H9 (cell line): ENCODE measurements around the gene CD151. TPM values are rescaled to one million over a fixed set of nuclear protein-coding genes. Genes with fewer than 3 reads are reported as not detected.

Experiments used
- DNase-seq: peaks from one replicate; pipeline ENCODE4 v3.0.0-alpha.2; 2017
- H2AFZ ChIP-seq: one replicate; pipeline ENCODE4 v1.6.1; 2013; ENCODE audit warnings: mild to moderate bottlenecking, low read length, control low read depth, moderate library complexity
- H2AK5ac ChIP-seq: 2 replicates; pipeline ENCODE4 v1.6.1; 2013; ENCODE audit warnings: low read length, control low read depth, mixed read lengths; ENCODE audit not compliant: insufficient read length
- H2BK120ac ChIP-seq: one replicate; pipeline ENCODE4 v1.6.1; 2013; ENCODE audit warnings: low read depth, mild to moderate bottlenecking, low read length, control low read depth, inconsistent platforms; ENCODE audit not compliant: poor library complexity, severe bottlenecking
- H2BK12ac ChIP-seq: 2 replicates; pipeline ENCODE4 v1.6.1; 2013; ENCODE audit warnings: low read length, control low read depth, mixed read lengths, low read depth; ENCODE audit not compliant: insufficient read length
- H2BK15ac ChIP-seq: 2 replicates; pipeline ENCODE4 v1.6.1; 2013; ENCODE audit warnings: low read depth, low read length, control low read depth
- H2BK20ac ChIP-seq: one replicate; pipeline ENCODE4 v1.6.1; 2013; ENCODE audit warnings: low read depth, mild to moderate bottlenecking, low read length, control low read depth, inconsistent platforms; ENCODE audit not compliant: poor library complexity, severe bottlenecking
- H2BK5ac ChIP-seq: 2 replicates; pipeline ENCODE4 v1.6.1; 2013; ENCODE audit warnings: low read length, control low read depth, mixed read lengths; ENCODE audit not compliant: insufficient read length
- H3K14ac ChIP-seq: 2 replicates; pipeline ENCODE4 v1.6.1; 2013; ENCODE audit warnings: low read length, control low read depth; ENCODE audit not compliant: insufficient read depth
- H3K18ac ChIP-seq: 2 replicates; pipeline ENCODE4 v1.6.1; 2013; ENCODE audit warnings: low read depth, mild to moderate bottlenecking, mixed read lengths, low read length, control low read depth; ENCODE audit not compliant: insufficient read length
- H3K23ac ChIP-seq: 2 replicates; pipeline ENCODE4 v1.6.1; 2013; ENCODE audit warnings: low read length, control low read depth, mixed read lengths, low read depth; ENCODE audit not compliant: insufficient read length
- H3K23me2 ChIP-seq: 2 replicates; pipeline ENCODE4 v1.6.1; 2013; ENCODE audit warnings: low read depth, mild to moderate bottlenecking, mixed read lengths, low read length, control low read depth; ENCODE audit not compliant: insufficient read length, poor library complexity, severe bottlenecking
- H3K27ac ChIP-seq: 2 replicates; pipeline ENCODE4 v1.5.1; 2013; ENCODE audit warnings: low read length, control low read depth, mixed read lengths, low read depth; ENCODE audit not compliant: insufficient read length
- H3K27me3 ChIP-seq: 2 replicates; pipeline ENCODE4 v1.6.1; 2013; ENCODE audit warnings: low read length, control low read depth, inconsistent platforms; ENCODE audit not compliant: insufficient read depth
- H3K4ac ChIP-seq: 2 replicates; pipeline ENCODE4 v1.6.1; 2013; ENCODE audit warnings: low read depth, mild to moderate bottlenecking, control low read depth, inconsistent platforms, low read length, moderate library complexity
- H3K4me1 ChIP-seq: 2 replicates; pipeline ENCODE4 v1.6.1; 2013; ENCODE audit warnings: low read length, control low read depth, inconsistent platforms; ENCODE audit not compliant: insufficient read depth
- H3K4me2 ChIP-seq: 2 replicates; pipeline ENCODE4 v1.6.1; 2013; ENCODE audit warnings: low read length, control low read depth, mixed read lengths; ENCODE audit not compliant: insufficient read length, insufficient read depth
- H3K56ac ChIP-seq: 2 replicates; pipeline ENCODE4 v1.6.1; 2013; ENCODE audit warnings: low read depth, mild to moderate bottlenecking, mixed read lengths, low read length, control low read depth; ENCODE audit not compliant: insufficient read length
- H3K79me1 ChIP-seq: 2 replicates; pipeline ENCODE4 v1.6.1; 2013; ENCODE audit warnings: low read depth, mild to moderate bottlenecking, moderate library complexity, low read length, control low read depth, inconsistent platforms; ENCODE audit not compliant: insufficient read depth, poor library complexity, severe bottlenecking
- H3K79me2 ChIP-seq: 2 replicates; pipeline ENCODE4 v1.6.1; 2013; ENCODE audit warnings: low read length, control low read depth, inconsistent platforms; ENCODE audit not compliant: insufficient read depth
- H3K9ac ChIP-seq: 2 replicates; pipeline ENCODE4 v1.6.1; 2013; ENCODE audit warnings: low read length, control low read depth, mixed read lengths; ENCODE audit not compliant: insufficient read length; ENCODE audit errors: extremely low read depth
- H3K9me3 ChIP-seq: one replicate; pipeline ENCODE4 v1.6.1; 2013; ENCODE audit warnings: low read depth, low read length, inconsistent platforms; ENCODE audit not compliant: control insufficient read depth
- H3T11ph ChIP-seq: one replicate; pipeline ENCODE4 v1.6.1; 2013; ENCODE audit warnings: mild to moderate bottlenecking, low read length, control low read depth, inconsistent platforms
- H4K20me1 ChIP-seq: one replicate; pipeline ENCODE4 v1.6.1; 2013; ENCODE audit not compliant: control insufficient read depth, insufficient read length, insufficient read depth
- H4K5ac ChIP-seq: 2 replicates; pipeline ENCODE4 v1.6.1; 2013; ENCODE audit warnings: low read depth, mild to moderate bottlenecking, mixed read lengths, low read length, control low read depth; ENCODE audit not compliant: insufficient read length
- H4K8ac ChIP-seq: replicated peaks from 2 replicates; pipeline ENCODE4 v1.6.1; 2013; ENCODE audit warnings: low read length, control low read depth, mixed read lengths, low read depth; ENCODE audit not compliant: insufficient read length
- H4K91ac ChIP-seq: 2 replicates; pipeline ENCODE4 v1.6.1; 2013; ENCODE audit warnings: low read depth, mild to moderate bottlenecking, moderate library complexity, mixed read lengths, low read length, control low read depth; ENCODE audit not compliant: insufficient read length
- H3K27ac Mint-ChIP-seq, 3 experiments: 2 replicates in 2 of 3; 3 replicates in 1 of 3; pipeline ENCODE4 v1.8.0; 2020 to 2021; ENCODE audit warnings: mixed read lengths in 3 of 3, mild to moderate bottlenecking in 1 of 3, moderate library complexity in 1 of 3
- H3K27me3 Mint-ChIP-seq: 2 replicates; pipeline ENCODE4 v1.8.0; 2021; ENCODE audit warnings: low read depth, mild to moderate bottlenecking, moderate library complexity, mixed read lengths
- H3K36me3 Mint-ChIP-seq, 3 experiments: 2 replicates in 2 of 3; 3 replicates in 1 of 3; pipeline ENCODE4 v1.8.0; 2020 to 2021; ENCODE audit warnings: low read depth in 3 of 3, mixed read lengths in 3 of 3; ENCODE audit not compliant: insufficient read depth in 1 of 3
- H3K4me1 Mint-ChIP-seq, 2 experiments: 2 replicates each; pipeline ENCODE4 v1.8.0; 2020; ENCODE audit warnings: mixed read lengths in 2 of 2
- H3K4me3 Mint-ChIP-seq, 2 experiments: 2 replicates in 1 of 2; 3 replicates in 1 of 2; pipeline ENCODE4 v1.8.0; 2020 to 2021; ENCODE audit warnings: mild to moderate bottlenecking in 2 of 2, mixed read lengths in 2 of 2, moderate library complexity in 1 of 2
- H3K9me3 Mint-ChIP-seq, 2 experiments: 2 replicates in 1 of 2; 3 replicates in 1 of 2; pipeline ENCODE4 v1.8.0; 2020; ENCODE audit warnings: mild to moderate bottlenecking in 2 of 2, mixed read lengths in 2 of 2, moderate library complexity in 1 of 2
- WGBS: extraction: QIAGEN DNeasy Blood & Tissue Kit; methylation state at CpG from one replicate; pipeline ENCODE4 v1.1.7; 2013; ENCODE audit warnings: missing lambda C conversion rate, low lambda C conversion rate, mixed read lengths; ENCODE audit not compliant: insufficient read length; ENCODE audit errors: extremely low coverage; 5-methylcytosine and 5-hydroxymethylcytosine counted together
- total RNA-seq: library from RNA; stranded (reverse); gene quantifications from 2 replicates; pipeline ENCODE4 v1.2.1, GENCODE V29; 2021
- TF ChIP-seq, protein P1 (sequence below): fragments of 200-600 bp; sonication (generic); conservative IDR thresholded peaks from 3 replicates; pipeline ENCODE4 v1.8.0; 2021; ENCODE audit warnings: antibody characterized with exemption, mild to moderate bottlenecking

The CD151 gene
- total RNA-seq, 1 experiment from 2014 or later, result 138 TPM

DNA sequence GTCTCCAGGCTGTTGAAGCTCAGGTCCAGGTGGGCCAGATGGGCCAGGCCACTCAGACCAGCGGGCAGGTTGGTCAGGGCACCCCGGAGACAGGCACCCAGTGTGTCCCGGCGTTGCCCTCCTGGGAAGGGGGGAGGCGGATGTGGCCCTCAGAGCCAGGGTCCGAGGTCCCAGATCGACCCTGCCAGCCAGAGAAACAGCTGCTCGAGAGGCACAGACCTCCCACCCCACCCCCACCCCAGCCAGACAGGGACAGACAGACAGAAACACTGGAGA is 29.3 kb upstream of the CD151 start:
- Histone ChIP-seq H4K20me1 (no peaks in the 10 kb centered on the region), H3K9me3 (no peaks in the 10 kb centered on the region), H2AFZ (no peak overlapping the region), H3K23me2 (peaks cover 7% of the 10 kb centered on the region), H3T11ph (no peak overlapping the region), H3K27me3 (no peaks in the 10 kb centered on the region), H2BK12ac (no peak overlapping the region), H4K5ac (no peak overlapping the region), H3K79me2 (no peaks in the 10 kb centered on the region), H3K56ac (no peak overlapping the region), H3K9ac (no peak overlapping the region), H3K4me2 (no peak overlapping the region), H3K14ac (no peak overlapping the region), H2BK5ac (no peak overlapping the region), H3K79me1 (no peaks in the 10 kb centered on the region), H4K8ac (no peak overlapping the region), H2BK20ac (no peak overlapping the region), H4K91ac (no peak overlapping the region), H3K27ac (no peak overlapping the region), H3K23ac (no peak overlapping the region), H3K18ac (no peak overlapping the region), H2AK5ac (no peak overlapping the region), H2BK120ac (no peak overlapping the region), H3K4ac (no peak overlapping the region), H3K4me1 (no peaks in the 10 kb centered on the region), H2BK15ac (no peak overlapping the region)
- WGBS, result no CpG with 5 or more reads among the region's 8 CpGs
- no peak for DNase-seq
- Mint-ChIP-seq H3K27ac (no peak overlapping the region), H3K9me3 (no peaks in the 10 kb centered on the region), H3K4me1 (peaks cover 8 to 13% of the 10 kb centered on the region in 2 experiments), H3K36me3 (peaks cover 2 to 8% (median 8%) of the 10 kb centered on the region in 3 experiments; a peak in 5 of 7 replicates), H3K27me3 (no peaks in the 10 kb centered on the region), H3K4me3 (0 out of 5 replicates have a peak overlapping the region, but pooled peaks of 1 of the 2 experiments have one; percentile 64)
- TF ChIP-seq, protein P1, sequence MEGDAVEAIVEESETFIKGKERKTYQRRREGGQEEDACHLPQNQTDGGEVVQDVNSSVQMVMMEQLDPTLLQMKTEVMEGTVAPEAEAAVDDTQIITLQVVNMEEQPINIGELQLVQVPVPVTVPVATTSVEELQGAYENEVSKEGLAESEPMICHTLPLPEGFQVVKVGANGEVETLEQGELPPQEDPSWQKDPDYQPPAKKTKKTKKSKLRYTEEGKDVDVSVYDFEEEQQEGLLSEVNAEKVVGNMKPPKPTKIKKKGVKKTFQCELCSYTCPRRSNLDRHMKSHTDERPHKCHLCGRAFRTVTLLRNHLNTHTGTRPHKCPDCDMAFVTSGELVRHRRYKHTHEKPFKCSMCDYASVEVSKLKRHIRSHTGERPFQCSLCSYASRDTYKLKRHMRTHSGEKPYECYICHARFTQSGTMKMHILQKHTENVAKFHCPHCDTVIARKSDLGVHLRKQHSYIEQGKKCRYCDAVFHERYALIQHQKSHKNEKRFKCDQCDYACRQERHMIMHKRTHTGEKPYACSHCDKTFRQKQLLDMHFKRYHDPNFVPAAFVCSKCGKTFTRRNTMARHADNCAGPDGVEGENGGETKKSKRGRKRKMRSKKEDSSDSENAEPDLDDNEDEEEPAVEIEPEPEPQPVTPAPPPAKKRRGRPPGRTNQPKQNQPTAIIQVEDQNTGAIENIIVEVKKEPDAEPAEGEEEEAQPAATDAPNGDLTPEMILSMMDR, result no peak
